Upper lobe of left lung (tissue), 6 donors: ENCODE measurements around the gene GDF3. TPM values are rescaled to one million over a fixed set of nuclear protein-coding genes. Genes with fewer than 3 reads are reported as not detected.

ENCODE experiments used
- ATAC-seq, 2 donors: fragments of 200-7000 bp; cut with Tn5 transposase; one replicate each; pipeline ENCODE4 v1.9.1; 2022; ENCODE audit warnings: mild to moderate bottlenecking in 2 of 2, moderate library complexity in 2 of 2; ENCODE audit not compliant: low FRiP score in 2 of 2
- DNase-seq, 2 donors: peaks; one replicate each; pipeline ENCODE4 v3.0.0-alpha.2; 2019 to 2020
- H3K27ac ChIP-seq, 4 donors: fragments of 200-600 bp; sonication (generic); one replicate each; pipeline ENCODE4 v1.5.1; 2016 to 2019
- H3K27me3 ChIP-seq, 4 donors: fragments of 200-600 bp; sonication (generic); one replicate each; pipeline ENCODE4 v1.5.1; 2017 to 2019
- H3K36me3 ChIP-seq, 4 donors: fragments of 200-600 bp; sonication (generic); one replicate each; pipeline ENCODE4 v1.5.1; 2016 to 2019
- H3K4me1 ChIP-seq, 4 donors: fragments of 200-600 bp; sonication (generic); one replicate each; pipeline ENCODE4 v1.5.1; 2018 to 2019
- H3K4me3 ChIP-seq, 4 donors: fragments of 200-600 bp; sonication (generic); one replicate each; pipeline ENCODE4 v1.5.1; 2017 to 2019; ENCODE audit warnings: mild to moderate bottlenecking in 2 of 4, moderate library complexity in 1 of 4
- H3K9me3 ChIP-seq, 4 donors: fragments of 200-600 bp; sonication (generic); one replicate each; pipeline ENCODE4 v1.5.1; 2018 to 2019
- EP300 ChIP-seq, 4 donors: sonication (generic); formaldehyde crosslinking; IDR thresholded peaks; one replicate each; pipeline ENCODE4 v1.5.1; 2017; ENCODE audit warnings: antibody characterized with exemption in 4 of 4, control low read depth in 2 of 4
- POLR2A ChIP-seq, 4 donors: fragments of 450-650 bp; IDR thresholded peaks; one replicate each; pipeline ENCODE4 v1.5.1; 2016 to 2017; ENCODE audit warnings: antibody characterized with exemption in 4 of 4, mild to moderate bottlenecking in 2 of 4
- POLR2AphosphoS5 ChIP-seq, 2 donors: sonication (generic); formaldehyde crosslinking; IDR thresholded peaks; one replicate each; pipeline ENCODE4 v1.5.1; 2017; ENCODE audit warnings: antibody characterized with exemption in 2 of 2
- WGBS, 2 donors: methylation state at CpG; one replicate each; pipeline ENCODE4 v1.1.5; 2017 to 2018; 5-methylcytosine and 5-hydroxymethylcytosine counted together
- total RNA-seq, 6 donors: library from RNA; depleted of rRNA in 4 of 6; stranded (reverse); fragments of >200 nt in 4 of 6; gene quantifications; one replicate each; pipeline versions ENCODE4 v1.1.0 to v1.2.1, GENCODE V29; 2016 to 2021
- TF ChIP-seq, protein P1 (sequence below), 6 experiments: fragments of 450-650 bp in 4 of 6; fragments of 200-600 bp in 2 of 6; sonication (generic) in 2 of 6; IDR thresholded peaks; one replicate each; pipeline ENCODE4 v1.5.1; 2016 to 2019; ENCODE audit warnings: antibody characterized with exemption in 6 of 6
- donor health status: DM: no; HTN: no; CAD: no; lungs with moderate emphysema.
- donor health status: DM: no; HTN: yes; CAD: no; lungs with severe emphysema.

GDF3 gene
- total RNA-seq, 6 donors from 2014 or later: 0.20 TPM; not detected in 5

DNA sequence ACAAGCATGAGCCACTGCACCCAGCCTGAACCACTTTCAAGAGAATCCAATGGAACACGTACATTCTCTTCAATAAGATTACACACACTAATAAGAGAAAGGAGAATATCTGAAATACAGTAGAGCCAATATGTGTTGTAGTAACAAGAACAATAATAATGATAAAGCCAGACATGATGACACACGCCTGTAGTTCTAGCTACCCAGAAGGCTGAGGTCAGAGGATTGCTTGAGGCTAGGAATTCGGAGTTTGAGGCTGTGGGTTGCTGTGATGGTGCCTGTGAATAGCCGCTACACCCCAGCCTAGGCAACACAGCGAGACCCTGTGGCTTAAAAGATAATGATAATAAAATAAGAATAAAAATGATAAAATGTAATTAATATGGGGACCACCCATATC, 45.5 kb downstream of the GDF3 start:
- no peak overlapping the region for H3K4me3 ChIP-seq
- TF ChIP-seq, protein P1, sequence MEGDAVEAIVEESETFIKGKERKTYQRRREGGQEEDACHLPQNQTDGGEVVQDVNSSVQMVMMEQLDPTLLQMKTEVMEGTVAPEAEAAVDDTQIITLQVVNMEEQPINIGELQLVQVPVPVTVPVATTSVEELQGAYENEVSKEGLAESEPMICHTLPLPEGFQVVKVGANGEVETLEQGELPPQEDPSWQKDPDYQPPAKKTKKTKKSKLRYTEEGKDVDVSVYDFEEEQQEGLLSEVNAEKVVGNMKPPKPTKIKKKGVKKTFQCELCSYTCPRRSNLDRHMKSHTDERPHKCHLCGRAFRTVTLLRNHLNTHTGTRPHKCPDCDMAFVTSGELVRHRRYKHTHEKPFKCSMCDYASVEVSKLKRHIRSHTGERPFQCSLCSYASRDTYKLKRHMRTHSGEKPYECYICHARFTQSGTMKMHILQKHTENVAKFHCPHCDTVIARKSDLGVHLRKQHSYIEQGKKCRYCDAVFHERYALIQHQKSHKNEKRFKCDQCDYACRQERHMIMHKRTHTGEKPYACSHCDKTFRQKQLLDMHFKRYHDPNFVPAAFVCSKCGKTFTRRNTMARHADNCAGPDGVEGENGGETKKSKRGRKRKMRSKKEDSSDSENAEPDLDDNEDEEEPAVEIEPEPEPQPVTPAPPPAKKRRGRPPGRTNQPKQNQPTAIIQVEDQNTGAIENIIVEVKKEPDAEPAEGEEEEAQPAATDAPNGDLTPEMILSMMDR (IDR thresholded peaks at IDR 0.05): no peak
- TF ChIP-seq EP300 (IDR thresholded peaks at IDR 0.05) (no peak), POLR2A (IDR thresholded peaks at IDR 0.05) (no peak), POLR2AphosphoS5 (IDR thresholded peaks at IDR 0.05) (no peak)
- DNase-seq (no peak), ATAC-seq (no peak)
- no peak overlapping the region for H3K27ac ChIP-seq
- H3K36me3 ChIP-seq: no peaks in the 10 kb centered on the region
- no peaks in the 10 kb centered on the region for H3K27me3 ChIP-seq
- H3K9me3 ChIP-seq: no peaks in the 10 kb centered on the region
- 89 to 93% methylated on average over 5 of the region's 5 CpGs for WGBS, 2 donors
- H3K4me1 ChIP-seq: peaks cover 0 to 4% (median 0%) of the 10 kb centered on the region in 4 donors

DNA sequence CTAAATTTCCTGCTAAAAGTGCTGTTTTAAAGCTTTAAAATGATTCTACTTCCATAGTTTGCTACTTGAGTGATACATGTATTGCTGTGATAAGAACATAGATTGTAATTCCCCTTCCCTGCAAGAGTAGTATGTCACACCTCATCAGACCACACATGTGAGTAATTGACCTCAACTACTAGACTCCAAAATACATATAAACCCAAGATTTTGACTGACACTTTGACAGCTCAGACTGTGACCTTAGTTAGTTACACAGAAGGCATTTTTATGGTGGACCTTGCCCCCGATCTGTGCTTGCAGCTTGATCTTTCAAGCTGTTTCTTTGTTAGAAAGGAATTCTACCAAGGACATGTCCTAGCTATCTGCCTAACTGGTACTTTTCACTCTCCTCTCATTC, 48.5 kb downstream of the GDF3 start:
- H3K9me3 ChIP-seq: no peaks in the 10 kb centered on the region
- H3K27ac ChIP-seq: no peak overlapping the region
- ATAC-seq (no peak), DNase-seq (no peak)
- 0 to 41% methylated on average over 1 of the region's 1 CpG for WGBS, 2 donors
- TF ChIP-seq POLR2A (IDR thresholded peaks at IDR 0.05) (no peak), POLR2AphosphoS5 (IDR thresholded peaks at IDR 0.05) (no peak), EP300 (IDR thresholded peaks at IDR 0.05) (no peak)
- TF ChIP-seq, protein P1 (IDR thresholded peaks at IDR 0.05): no peak
- H3K4me3 ChIP-seq: no peak overlapping the region
- no peaks in the 10 kb centered on the region for H3K36me3 ChIP-seq
- H3K4me1 ChIP-seq: peaks cover 0 to 4% (median 0%) of the 10 kb centered on the region in 4 donors
- H3K27me3 ChIP-seq: no peaks in the 10 kb centered on the region

DNA sequence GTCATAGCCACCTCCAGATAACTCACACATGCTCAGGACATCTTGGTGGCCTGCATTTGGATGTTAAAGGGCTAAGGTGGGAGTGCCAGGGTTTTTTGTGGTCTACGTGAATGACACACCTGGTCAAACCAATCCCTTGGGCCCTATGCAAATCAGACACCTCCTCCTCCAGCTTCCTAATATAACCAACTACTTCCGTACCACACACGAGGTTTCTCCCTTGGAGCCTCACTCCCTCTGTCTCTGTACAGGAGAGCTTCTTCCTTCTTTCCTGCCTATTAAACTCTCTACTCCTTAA, 49.4 kb downstream of the GDF3 start:
- 47 to 73% methylated on average over 3 of the region's 3 CpGs for WGBS, 2 donors
- H3K4me3 ChIP-seq: no peak overlapping the region
- H3K27me3 ChIP-seq: no peaks in the 10 kb centered on the region
- ATAC-seq (no peak), DNase-seq (no peak)
- TF ChIP-seq, protein P1 (IDR thresholded peaks at IDR 0.05): no peak
- no peak for TF ChIP-seq EP300 (IDR thresholded peaks at IDR 0.05)
- no peak for TF ChIP-seq POLR2AphosphoS5 (IDR thresholded peaks at IDR 0.05)
- TF ChIP-seq POLR2A (IDR thresholded peaks at IDR 0.05): no peak
- H3K9me3 ChIP-seq: no peaks in the 10 kb centered on the region
- no peaks in the 10 kb centered on the region for H3K36me3 ChIP-seq
- H3K27ac ChIP-seq: no peak overlapping the region
- peaks cover 0 to 4% (median 0%) of the 10 kb centered on the region in 4 donors for H3K4me1 ChIP-seq

DNA sequence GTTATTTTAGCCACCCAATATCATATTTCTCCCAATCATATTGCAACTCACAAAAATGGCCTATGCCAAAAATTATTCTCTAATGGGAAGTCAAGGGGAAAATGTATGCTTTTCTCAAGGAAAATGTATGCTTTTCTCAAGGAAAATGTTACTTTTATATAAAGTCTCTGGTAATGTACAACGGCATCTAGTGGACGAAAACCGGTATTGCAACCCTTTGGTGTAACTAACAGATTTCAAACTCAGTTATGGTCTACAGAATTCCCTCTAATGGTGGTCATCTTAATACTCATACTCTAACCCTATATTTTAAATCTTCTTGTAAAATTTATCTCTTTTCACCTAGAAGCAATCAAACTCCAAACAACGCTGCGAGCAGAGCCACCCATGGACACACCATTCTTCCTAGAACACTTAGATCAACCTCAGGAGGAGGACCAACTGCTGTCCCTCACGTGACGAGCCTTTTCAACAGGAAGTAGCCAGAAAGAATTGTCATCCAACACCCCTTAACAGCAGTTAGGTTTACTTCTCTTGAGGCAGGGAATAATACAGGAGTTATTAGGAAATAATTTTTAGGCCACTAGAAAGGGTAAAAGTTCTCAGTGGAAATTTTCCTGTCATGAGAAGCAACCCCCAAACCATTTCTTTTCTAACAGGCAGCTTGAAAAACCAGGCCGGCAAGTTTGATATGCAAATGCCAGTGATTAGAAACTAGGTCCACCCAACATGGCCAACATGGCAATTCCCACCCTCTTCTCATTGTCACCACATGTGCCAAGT, 50.0 kb downstream of the GDF3 start:
- H3K36me3 ChIP-seq: no peaks in the 10 kb centered on the region
- DNase-seq (no peak), ATAC-seq (peak in 1 of 2 donors; percentile 66)
- no peaks in the 10 kb centered on the region for H3K9me3 ChIP-seq
- peaks cover 0 to 4% (median 0%) of the 10 kb centered on the region in 4 donors for H3K4me1 ChIP-seq
- H3K27me3 ChIP-seq: no peaks in the 10 kb centered on the region
- TF ChIP-seq POLR2A (IDR thresholded peaks at IDR 0.05) (no peak), POLR2AphosphoS5 (IDR thresholded peaks at IDR 0.05) (no peak), EP300 (IDR thresholded peaks at IDR 0.05) (no peak)
- TF ChIP-seq, protein P1 (IDR thresholded peaks at IDR 0.05): peak; percentile 50 to 83 (median 70)
- no peak overlapping the region for H3K4me3 ChIP-seq
- no peak overlapping the region for H3K27ac ChIP-seq
- WGBS, 2 donors: 21 to 29% methylated on average over 8 of the region's 8 CpGs

DNA sequence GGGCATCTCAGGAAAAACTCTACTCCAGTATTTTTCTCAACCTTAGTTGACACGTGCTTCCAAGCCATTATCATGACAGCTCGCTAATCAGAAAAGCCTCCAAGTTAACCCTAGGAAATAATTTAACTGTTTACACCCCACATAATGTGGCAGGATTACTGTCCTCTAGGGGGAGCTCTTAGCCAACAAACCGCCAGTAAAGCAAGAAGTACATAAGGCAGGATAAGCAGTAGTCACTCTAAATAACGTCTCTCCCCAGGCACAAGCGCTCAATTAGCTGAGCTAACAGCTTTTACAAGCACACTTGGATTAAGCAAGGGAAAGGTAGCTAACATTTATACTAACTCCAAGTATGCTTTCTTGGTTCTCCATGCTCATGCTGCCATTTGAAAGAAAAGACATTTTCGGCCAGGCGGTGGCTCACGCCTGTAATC, 52.7 kb downstream of the GDF3 start:
- no peak for ATAC-seq
- Histone ChIP-seq H3K36me3 (no peaks in the 10 kb centered on the region), H3K9me3 (no peaks in the 10 kb centered on the region), H3K4me3 (no peak overlapping the region), H3K27me3 (no peaks in the 10 kb centered on the region), H3K4me1 (peaks cover 4 to 11% (median 6%) of the 10 kb centered on the region in 4 donors), H3K27ac (no peak overlapping the region)
- DNase-seq: no peak
- 59% methylated on average over 8 of the region's 8 CpGs for WGBS, 2 donors
- TF ChIP-seq, protein P1 (IDR thresholded peaks at IDR 0.05): peak in 3 of 6 experiments; percentile 21 to 37 (median 31)
- TF ChIP-seq EP300 (IDR thresholded peaks at IDR 0.05) (no peak), POLR2A (IDR thresholded peaks at IDR 0.05) (no peak)
